ENCODE results near the gene PIK3C3. TPM values are rescaled to one million over a fixed set of nuclear protein-coding genes. Genes with fewer than 3 reads are reported as not detected.

Gene PIK3C3
- total and polyA plus RNA-seq, 9 of the 15 experiments (the other 6 are each of a cell fraction or from before 2014, with no cell fraction given), result 27.0 to 101 (median 42.9) TPM

- DNase-seq (ENCODE audit: extremely low read depth in 1 of 4, low spot score in 3 of 4) (peak in 3 of 4 experiments; percentile 4 to 12 (median 4)), ATAC-seq (peak; percentile 77), FAIRE-seq (no peak)
- no peak overlapping the region for H3K27ac ChIP-seq (ENCODE audit: extremely low read depth, low read depth, low read length)
- no peak overlapping the region for H2AFZ ChIP-seq (ENCODE audit: low read depth, low read length)
- ChIA-PET CTCF (ENCODE audit: low intra/inter-chr PET ratio) (no interaction called here), POLR2A (no interaction called here)
- no peaks in the 10 kb centered on the region for H3K9me1 ChIP-seq (ENCODE audit: control insufficient read depth, insufficient read depth, low read length)
- no peaks in the 10 kb centered on the region for H3K9me3 ChIP-seq (replicated peaks; ENCODE audit: control insufficient read depth, insufficient read depth, low read depth, low read length)
- no peak overlapping the region for H3K4me3 ChIP-seq
- 34% methylated on average over 6 of the region's 7 CpGs for WGBS (ENCODE audit: insufficient coverage, low coverage, missing lambda C conversion rate)
- H3K4me2 ChIP-seq (ENCODE audit: insufficient read depth, low read length), result no peak overlapping the region
- no peaks in the 10 kb centered on the region for H3K36me3 ChIP-seq (ENCODE audit: control insufficient read depth, insufficient read depth, low read length)
- H4K20me1 ChIP-seq (replicated peaks; ENCODE audit: control insufficient read depth, insufficient read depth, low read length), result no peaks in the 10 kb centered on the region
- H3K79me2 ChIP-seq (ENCODE audit: control insufficient read depth, insufficient read depth, low read length), result no peaks in the 10 kb centered on the region
- in situ Hi-C loops (cut with MboI), result no loop called here
- no peaks in the 10 kb centered on the region for H3K4me1 ChIP-seq (replicated peaks in 1 of 2; ENCODE audit: control insufficient read depth in 2 of 2, insufficient read depth in 2 of 2, low read length in 2 of 2)
- intact Hi-C loops (cut with micrococcal nuclease), result no loop called here
- no peak overlapping the region for H3K9ac ChIP-seq (ENCODE audit: insufficient read depth in 1 of 2, low read depth in 2 of 2, low read length in 2 of 2)
- BruUV-seq (replicated peaks), result no TSS peak
- H3K27me3 ChIP-seq (ENCODE audit: control insufficient read depth in 2 of 2, insufficient read depth in 2 of 2, low read length in 2 of 2), result no peaks in the 10 kb centered on the region
- TF ChIP-seq TSHZ1 (CRISPR knock-in tag; IDR thresholded peaks at IDR 0.05) (no peak), NCOR1 (IDR thresholded peaks at IDR 0.05) (no peak), E4F1 (CRISPR knock-in tag; IDR thresholded peaks at IDR 0.05; ENCODE audit: borderline replicate concordance) (no peak), ARNT (IDR thresholded peaks at IDR 0.05) (no peak), ZNF395 (CRISPR knock-in tag; IDR thresholded peaks at IDR 0.05) (no peak), FOXK2 (conservative IDR thresholded peaks at IDR 0.05 in 1 of 2, IDR thresholded peaks at IDR 0.05 in 1 of 2; ENCODE audit: low read depth in 2 of 2) (no peak), L3MBTL2 (IDR thresholded peaks at IDR 0.05) (peak; percentile 38; the same call in 1 of the 2 replicates), ZMIZ1 (IDR thresholded peaks at IDR 0.05; ENCODE audit: low read depth in 2 of 2, low read length in 2 of 2) (no peak), EP300 (IDR thresholded peaks at IDR 0.05; ENCODE audit: low read length) (no peak), ZNF766 (CRISPR knock-in tag; conservative IDR thresholded peaks at IDR 0.05) (no peak)
Observed at GRCh38 chr18:42087235-42087634, 132.2 kb downstream of the PIK3C3 start.
